SW 1271 (cell line): ENCODE results near the gene OTOP3.

Source experiments
- DNase-seq, 2 experiments: peaks; one replicate each; lab custom pipeline; 2025; lab: John Stamatoyannopoulos, UW

Gene OTOP3

DNA sequence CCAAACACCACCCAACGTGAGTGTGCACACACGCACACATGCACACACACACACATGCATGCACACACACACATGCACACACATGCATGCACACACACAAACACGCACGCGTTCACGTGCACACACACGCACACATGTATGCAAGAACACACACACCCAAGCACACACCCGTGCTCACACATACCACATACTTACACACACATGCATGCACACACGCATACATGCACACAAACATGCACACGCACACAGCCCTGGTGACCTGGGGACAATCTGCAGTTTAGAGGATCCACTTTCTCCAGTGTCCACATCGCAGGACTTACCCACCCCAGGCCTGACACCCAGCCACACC, 18.9 kb upstream of the OTOP3 start:
- DNase-seq: no peak

DNA sequence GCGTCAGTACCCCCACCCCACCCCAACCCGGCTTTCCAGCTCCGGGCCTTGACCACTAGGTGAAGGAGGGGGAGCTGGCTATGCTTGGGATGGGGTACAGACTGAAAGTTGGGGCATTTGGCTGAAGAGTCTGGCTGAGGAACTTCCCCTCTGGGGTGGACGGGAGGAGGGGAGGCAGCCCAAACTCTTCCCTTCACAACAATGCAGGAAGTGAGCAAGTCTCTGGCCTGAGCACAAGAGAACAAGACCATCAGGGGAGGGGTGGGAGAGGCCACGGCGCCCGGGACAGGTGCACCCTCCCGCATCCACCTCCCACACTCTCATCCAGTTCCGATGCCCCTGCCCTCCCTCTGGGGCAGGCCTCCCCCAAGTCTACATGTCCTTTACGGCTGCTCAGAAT, 18.3 kb upstream of the OTOP3 start:
- DNase-seq: no peak

DNA sequence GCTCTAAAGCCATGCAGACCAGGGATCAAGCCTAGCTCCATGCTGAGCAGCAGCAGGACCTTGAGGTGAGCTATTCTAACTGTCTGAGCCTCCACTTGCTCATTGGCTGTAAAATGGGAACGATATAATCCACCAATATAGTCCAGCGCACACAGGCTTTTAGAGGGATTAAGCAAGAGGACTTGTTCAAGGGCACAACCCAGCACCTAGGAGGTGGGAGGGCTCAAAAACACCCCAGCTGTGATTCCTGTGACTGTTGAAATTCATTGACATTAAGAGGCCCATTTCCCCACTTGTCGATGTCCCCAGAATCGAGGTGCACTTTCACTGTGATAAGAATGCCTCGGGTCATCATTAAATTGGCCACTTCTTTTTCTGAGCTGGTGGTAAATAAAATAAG, 16.8 kb upstream of the OTOP3 start:
- no peak for DNase-seq

DNA sequence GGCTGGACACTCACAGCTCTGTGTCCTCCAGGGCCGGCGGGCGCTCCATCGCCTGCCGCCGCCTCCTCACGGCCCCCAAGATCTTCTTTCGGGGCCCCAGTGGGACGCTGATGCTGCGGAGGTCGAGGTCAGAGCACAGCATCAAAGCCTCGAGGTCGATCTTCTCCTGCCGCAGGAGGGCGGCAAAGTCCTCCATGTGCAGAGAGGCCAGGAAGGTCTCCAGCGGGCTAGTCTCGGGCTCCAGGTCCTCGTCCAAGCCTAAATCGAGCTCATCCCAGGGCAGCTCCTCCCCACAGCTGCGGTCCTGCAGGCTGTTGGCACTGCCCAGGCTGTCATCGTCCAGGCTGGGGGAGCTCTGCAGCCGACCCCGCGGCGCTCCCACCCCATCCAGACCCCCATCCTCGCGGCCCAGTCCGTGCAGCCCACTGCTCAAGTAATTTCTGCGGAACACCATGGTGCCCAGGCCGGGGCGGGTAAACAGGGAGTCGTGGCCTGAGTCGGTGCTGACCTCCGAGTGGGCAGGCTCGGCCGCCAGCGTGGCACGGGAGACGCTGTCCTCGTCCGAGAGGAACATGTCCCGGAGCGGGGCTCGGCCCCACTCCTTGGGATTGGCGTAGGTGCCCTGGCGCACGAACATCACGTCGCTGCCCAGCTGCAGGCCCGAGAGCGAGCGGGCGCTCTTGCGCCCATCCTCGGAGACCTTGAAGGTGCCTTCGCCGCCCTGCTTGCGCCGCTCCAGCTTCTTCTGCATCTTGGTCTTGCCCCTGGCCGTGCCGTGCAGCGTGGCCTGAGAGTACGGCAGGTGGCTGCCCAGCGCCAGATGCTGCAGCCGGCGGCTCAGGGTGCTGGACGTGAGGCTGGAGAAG, 16.0 kb upstream of the OTOP3 start:
- no peak for DNase-seq

DNA sequence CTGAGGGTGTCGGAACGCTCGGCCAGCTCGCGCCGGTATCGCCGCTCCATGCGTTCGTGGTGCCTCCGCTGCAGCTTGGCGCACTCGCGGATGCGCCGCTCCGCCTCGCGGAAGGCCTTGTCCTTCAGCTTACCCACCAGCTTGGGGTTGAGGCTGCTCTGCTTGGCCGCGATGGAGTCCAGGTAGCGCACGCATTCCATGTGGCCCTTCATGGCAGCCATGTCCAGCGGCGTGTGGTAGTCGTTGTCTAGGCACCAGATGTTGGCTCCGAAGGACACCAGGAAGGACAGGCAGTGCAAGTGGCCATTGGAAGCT, 15.4 kb upstream of the OTOP3 start:
- no peak for DNase-seq

DNA sequence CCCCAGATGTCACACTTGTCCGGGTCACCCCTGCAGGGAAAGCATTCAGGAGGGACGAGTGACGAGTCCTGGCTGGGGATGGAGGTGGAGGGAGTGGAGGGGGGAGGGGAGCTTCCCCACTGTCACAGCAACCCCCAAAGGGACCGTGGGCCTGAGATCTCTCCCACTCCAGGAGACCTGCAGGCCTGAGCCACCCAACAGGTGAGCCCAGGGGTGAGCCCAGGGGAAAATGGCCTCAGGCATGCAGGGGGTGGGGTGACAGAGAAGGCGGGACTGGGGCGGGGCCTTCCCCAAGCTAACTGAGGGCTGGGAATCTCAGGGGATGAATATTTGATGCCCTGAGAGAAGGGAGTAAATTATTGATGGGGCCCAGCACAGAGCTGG, 15.1 kb upstream of the OTOP3 start:
- DNase-seq: no peak

DNA sequence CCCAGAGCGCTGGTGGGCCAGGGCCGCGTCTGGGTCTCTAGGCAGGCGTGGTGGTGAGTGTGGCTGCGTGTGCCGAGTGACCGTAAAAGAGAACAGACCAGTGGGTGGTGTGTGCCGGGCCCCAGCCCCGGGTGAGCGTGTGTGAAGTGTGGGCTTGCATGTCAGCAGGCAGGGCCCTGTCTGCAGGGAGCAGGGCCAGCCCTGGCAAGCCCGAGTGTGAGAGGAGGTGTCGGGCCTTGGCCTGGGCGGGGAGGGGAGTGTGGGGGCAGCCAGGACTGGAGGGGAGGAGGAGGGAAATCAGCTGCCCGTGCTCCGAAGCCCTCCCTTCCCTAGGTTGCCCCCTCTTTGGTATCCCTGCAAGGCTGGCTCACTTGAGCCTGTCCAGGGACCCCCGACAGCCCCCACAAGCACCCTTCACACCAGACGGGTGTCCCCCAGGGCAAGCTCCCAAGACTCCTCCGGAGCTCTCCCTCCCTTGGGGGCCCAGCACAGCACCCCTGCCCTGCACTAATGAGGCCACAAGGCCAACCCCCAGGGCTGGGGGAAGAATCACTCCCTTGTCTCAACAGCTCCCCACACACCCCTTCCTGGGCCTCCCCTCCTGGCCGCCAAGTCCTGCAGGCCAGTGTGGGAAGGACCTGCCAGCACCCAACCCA, 14.5 kb upstream of the OTOP3 start:
- DNase-seq: no peak

DNA sequence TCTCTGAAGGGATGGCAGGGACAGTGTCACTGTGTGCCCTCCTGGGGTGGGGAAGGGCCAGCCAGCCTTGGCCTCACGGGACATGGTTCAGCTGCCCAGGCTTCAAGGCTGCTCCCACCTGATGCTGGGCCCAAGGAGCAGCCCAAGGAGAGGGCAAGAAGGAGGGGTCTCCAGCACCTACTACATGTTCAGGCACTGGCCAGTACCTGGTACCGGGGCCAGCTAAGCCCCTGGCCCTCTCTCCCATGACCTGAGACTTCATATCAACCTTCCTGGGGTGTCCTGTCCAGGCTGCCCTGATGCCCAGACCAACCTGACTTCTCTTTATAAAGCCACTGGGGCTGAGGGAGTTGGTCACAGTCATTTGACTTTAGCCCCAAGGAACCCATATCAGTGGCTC, 13.9 kb upstream of the OTOP3 start:
- DNase-seq: no peak

DNA sequence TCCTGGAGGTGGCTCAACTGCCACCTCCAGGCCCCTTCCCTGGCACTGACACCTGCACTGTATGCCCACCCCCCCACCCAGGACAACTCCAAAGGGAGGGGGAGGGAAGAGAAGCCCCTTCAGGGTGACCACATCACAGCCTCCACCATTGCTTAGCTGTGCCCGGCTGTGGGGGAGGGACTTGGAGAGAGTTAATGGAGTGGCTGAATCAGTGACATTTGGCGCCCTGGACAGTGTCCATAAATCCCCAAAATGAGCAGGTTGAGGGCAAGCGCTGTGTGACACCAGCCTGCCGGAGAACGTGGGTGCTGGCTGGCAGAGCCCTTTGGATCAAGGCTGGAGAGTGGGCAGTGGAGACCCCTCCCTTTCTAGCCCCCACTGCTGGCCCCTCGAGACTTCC, 13.5 kb upstream of the OTOP3 start:
- no peak for DNase-seq

DNA sequence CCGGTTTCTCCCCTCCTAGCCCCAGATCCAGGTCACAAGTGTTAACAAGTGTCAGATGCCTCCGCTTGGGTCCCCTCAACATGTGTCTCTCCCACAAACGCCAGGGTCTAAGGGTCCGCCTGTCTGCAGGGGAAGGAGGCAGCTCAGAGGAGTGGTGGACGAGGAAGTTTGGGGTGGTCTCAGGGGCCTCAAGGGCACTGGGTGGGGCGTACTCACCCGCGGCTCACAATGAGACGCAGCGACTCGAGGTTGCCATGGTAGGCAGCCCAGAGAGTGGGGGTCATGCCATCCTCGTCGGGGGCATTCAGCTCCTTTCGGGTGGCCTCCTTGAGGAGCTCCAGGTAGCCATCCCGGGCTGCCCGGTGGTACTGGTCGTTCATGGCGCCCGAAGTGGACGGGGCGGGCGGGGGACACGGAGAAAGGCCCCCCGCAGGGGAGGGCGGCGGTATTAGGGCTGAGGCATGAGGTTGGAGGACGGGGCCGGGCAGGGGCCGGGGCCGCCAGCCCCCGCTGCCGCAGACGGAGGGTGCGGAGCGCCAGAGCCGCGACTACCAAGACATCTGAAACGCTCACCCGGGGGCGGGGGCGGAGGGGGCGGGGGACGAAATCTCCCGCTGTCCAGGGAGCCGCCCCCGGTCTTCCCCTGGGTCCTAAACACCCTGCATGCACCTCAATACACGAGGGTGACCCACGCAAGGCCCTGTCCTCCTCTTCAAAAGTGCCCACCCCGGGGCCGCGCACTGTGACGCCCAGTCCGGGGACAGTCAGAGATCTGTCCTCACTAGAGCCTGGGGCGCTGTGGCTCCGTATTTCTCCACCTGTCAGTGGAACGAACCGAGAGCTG, 12.8 kb upstream of the OTOP3 start, which contains the start of gene USH1G:
TSS of gene USH1G (minus strand) at position 562 of the 844 bp plus-strand sequence. CDS start at position 380, 182 bp downstream.
- DNase-seq: no peak

DNA sequence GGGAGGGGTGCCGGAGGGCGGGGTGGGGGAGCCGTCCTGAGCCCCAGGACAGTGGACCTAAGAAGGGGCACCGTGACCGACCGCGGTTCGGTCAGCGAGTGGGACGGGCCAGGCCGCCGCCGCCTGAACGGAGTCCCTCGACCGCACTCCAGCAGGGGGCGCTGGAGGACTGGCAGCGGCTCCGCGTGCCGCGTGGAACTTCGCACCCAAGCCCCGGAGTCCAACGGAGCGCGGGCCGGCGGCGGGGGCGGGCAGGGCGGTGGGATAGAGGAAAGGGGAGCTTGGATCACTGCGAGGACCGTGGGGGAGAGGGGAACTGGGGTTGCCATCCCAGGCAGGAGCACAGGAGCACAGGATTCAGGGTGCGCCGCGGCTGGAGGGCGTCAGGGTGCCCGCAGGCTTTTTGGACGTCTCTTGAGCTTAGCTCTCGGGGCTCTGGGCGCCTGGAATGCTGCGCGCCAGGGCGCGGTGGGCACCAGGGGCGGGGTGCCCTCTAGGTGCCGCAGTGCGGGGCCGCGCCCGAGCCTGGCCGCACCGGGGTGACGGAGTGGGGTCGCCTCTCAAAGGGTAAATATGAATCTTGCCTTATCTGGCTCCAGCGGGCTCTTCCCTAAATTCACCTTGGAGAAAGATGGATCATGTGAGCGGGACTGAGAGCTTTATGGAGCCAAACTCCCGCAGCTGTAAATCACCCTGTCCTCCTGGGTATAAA, 12.0 kb upstream of the OTOP3 start:
- DNase-seq: peak in 1 of 2 experiments; percentile 31

DNA sequence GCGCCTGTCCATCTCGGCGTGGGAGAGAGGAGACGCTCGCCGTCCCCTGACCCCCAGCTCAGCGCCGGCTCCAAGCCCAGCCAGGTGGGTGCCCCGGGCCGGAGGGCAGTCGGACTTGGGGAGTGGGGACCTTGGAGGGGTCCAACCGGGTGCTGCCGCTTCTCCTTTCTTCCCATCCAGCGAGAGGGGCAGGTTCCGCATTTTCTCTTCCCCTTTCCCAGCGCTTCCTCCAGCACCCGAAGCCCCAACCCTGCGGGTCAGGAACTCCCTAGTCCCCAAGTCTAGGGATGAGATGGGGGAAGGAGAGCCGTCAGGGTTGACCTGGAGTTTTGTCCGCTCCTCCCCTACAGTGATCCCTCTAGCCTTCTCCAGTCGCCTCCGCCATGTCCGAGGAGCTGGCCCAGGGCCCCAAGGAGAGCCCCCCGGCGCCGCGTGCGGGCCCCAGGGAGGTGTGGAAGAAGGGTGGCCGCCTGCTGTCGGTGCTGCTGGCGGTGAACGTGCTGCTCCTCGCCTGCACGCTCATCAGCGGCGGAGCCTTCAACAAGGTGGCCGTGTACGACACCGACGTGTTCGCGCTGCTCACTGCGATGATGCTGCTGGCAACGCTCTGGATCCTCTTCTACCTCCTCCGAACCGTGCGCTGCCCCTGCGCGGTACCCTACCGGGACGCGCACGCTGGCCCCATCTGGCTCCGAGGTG, 11.3 kb upstream of the OTOP3 start, which contains the start of gene OTOP2:
TSS of gene OTOP2 (plus strand) at position 24 of the 699 bp plus-strand sequence. CDS start at position 384, 360 bp downstream.
- DNase-seq: no peak

DNA sequence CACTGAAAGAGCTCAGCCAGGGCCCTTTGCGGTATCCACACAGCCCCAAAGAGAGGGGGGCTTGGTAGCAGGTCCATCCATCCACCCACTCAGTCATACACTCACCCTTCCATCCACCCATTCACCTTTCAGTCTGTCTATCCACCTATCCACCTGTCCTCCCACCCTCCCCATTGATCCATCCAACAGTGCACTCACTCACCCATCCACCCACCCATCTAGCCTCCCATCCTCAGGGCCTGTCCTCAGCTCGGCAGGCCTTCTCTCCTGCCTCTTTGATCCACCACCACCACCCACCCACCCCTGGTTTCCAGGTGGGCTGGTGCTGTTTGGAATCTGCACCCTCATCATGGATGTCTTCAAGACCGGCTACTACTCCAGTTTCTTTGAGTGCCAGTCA, 10.5 kb upstream of the OTOP3 start:
- DNase-seq: no peak

DNA sequence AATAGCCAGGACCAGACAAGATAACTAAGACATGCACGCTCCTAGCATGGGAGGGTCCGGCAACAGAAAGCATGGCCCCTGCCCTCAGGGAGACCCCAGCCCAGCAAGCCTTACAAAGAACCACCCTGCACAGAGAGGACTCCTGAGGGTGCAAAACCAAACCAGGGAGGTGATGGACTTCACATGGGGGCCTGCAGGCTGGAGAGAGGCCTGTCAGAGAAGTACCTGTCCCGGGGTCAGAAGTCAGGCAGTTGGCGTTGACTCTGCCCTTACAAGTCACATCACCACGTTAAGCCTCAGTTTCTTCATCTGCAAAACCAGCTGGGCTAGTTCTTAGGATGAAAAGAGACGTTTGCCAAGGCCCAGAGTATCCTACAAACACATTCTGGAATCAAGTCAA, 6.9 kb upstream of the OTOP3 start:
- DNase-seq: no peak

DNA sequence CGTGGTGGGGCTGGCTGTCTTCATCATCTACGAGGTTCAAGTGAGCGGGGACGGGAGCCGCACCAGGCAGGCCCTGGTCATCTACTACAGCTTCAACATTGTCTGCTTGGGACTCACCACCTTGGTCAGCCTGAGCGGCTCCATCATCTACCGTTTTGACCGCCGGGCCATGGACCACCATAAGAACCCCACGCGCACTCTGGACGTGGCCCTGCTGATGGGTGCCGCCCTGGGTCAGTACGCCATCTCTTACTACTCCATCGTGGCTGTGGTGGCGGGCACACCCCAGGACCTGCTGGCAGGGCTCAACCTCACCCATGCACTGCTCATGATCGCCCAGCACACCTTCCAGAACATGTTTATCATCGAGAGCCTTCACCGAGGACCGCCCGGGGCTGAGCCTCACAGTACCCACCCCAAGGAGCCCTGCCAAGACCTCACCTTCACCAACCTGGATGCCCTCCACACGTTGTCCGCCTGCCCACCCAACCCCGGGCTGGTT, 5.1 kb upstream of the OTOP3 start:
- no peak for DNase-seq

DNA sequence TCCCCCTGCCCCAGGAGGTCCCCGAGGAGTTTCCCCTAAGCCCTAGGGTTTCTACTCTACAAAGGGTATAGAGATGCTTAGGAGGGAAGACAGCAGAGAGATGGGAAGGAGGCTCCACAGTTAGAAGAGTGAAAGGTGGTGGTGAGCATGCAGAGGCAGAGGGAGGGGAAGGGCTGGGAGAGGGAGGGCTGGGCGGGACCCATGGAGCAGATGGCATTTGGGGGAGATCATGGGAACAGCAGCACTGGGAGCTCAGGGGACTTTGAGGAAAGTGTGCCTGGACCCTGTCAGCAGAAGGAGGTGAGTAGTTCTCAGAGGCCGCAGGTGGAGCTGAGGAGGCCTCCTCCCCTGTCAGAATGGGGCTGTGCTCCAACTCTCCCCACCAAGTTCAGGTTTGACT, 650 bp upstream of the OTOP3 start:
- DNase-seq: no peak

DNA sequence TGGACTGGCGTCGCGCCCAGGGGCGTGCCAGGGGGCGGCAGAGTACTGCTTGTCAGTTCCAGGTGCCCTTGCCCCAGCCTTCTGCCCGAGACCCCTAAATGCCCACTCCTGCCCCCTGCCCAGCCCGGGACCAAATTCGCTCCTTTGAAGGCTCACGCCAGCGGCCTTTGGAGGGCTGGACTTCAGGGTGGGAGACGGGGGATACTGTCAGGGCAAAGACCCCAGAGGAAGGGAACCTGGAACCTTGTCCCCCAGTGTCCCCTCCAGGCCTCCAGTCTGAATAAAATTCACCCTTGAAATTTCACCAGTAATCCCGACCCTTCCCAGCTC, 737 bp downstream of the OTOP3 start:
- no peak for DNase-seq

DNA sequence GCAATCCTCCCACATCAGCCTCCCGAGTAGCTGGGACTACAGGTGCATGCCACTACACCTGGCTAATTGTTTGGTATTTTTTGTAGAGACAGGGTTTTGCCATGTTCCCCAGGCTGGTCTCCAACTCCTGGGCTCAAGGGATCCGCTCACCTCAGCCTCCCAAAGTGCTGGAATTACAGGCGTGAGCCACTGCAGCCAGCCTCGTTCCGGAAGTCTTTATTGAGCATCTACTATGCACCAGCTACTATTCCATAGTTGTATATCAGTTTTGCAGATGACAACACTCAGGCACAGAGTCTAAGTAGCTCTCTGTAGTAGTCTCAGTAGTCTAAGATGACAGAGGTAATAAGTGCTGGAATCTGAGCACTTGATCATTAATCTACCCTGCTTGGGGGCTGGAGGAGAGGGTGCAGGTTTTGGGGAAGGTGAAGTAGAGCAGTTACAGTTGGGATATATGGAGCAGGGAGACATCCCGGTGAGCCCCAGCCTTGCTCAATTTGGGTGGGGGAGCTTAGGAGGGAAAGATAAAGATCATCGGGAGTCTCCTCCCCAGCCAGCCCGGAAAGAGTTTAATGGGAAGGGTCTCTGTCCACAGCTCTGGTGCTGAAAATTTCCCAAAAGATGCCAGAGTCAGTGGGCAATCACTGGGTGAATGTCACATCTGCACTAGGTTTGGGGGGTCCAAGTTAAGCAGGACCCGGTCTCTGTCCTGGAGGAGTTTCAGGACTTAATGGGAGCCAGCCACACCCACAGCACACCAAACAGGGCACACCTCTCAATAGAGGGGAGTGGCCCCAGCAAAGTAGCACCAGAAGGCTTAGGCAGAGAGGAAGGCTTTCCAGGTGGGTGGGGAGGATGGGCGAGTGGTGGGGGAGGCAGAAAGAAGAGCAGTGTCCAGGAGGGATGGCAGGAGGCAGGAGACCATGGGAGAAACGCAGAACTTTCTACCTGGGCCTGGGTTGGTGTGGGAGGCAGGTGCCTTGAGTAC, 1.7 kb downstream of the OTOP3 start:
- DNase-seq: no peak

DNA sequence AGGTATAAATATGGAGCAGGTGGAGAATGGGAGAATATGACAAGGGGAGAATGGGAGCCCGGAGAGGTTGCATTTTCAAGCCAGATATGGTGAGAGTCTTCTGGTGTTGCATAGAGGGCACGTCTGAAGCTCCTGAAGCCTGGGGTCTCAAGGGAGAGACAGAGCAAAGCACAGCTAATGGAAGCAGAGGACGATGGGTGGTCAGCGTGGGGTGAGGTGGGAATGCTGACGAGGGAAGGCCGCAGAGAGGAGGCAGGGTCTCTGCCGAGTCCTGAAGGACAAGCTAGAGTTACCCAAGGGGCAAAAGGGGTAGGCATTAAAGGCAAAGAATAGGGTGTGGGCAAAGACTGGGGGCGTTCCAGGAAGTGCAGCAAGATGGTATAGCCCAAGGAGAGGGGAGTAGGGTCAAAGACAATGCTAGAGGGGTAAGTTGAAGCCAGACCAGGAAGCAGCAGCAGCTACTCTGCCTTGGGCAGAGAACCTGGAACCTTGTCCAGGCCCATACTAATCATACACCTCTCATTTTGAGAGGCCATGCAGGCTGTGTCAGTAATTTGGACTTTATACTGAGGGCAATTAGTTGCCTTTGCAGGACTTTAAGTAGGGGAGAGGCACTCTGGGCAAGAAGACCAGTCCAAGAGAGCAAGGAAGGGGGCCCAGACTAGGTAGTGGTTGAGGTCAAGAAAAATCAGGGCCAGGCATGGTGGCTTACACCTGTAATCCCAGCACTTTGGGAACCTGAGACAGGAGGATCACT, 2.7 kb downstream of the OTOP3 start:
- DNase-seq: no peak
